Measurements from ENCODE around the gene KLHDC7B. TPM values are rescaled to one million over a fixed set of nuclear protein-coding genes. Genes with fewer than 3 reads are reported as not detected.

The KLHDC7B gene
- polyA plus RNA-seq, 3 donors from 2014 or later = 2.4 to 8.1 (median 4.5) TPM

DNA sequence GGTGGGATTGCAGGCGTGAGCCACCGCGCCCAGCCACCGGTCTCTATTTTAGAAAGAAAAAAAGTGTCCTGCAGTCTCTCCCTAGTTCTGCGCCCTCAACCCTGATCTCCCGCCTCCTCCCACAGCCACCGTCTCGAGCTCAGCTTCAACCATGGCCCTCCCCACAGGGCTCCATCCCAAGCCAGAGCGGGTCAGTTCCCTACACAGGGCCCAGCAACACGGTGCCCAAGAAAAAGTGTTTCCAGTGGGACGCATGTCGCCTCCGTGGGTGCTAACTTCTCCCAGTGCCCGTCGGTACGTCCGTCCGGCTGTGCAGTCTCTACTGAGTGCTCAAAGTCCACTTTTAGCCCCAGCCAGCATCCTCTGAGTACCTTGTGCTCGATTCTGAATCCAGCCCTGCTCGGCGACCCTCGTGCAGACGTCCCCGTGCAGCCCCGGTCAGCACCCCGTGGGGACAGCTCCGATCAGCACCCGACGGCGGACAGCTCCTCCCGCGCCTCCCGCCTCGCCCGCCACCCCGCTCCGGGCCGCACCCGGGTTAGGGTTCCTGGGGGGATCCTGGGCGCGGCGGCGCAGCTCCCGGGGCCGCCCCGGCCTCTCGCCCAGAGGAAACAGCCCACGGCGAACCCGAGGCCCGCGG lies 54.2 kb downstream of the KLHDC7B start:
- H3K27ac Mint-ChIP-seq = no peak overlapping the region
- peak overlapping the region; percentile 48 to 66 (median 64) for H3K4me3 Mint-ChIP-seq
- H3K36me3 Mint-ChIP-seq = peaks cover 12 to 16% (median 14%) of the 10 kb centered on the region in 3 donors
- H3K27me3 Mint-ChIP-seq (ENCODE audit: low read depth in 3 of 3) = peaks cover 24 to 39% (median 25%) of the 10 kb centered on the region in 3 donors
- H3K4me1 Mint-ChIP-seq = peaks cover 10 to 15% of the 10 kb centered on the region in 2 donors
- peaks cover 0 to 1% (median 0%) of the 10 kb centered on the region in 6 donors for H3K9me3 Mint-ChIP-seq
- peak; percentile 59 to 65 (median 63) for DNase-seq

DNA sequence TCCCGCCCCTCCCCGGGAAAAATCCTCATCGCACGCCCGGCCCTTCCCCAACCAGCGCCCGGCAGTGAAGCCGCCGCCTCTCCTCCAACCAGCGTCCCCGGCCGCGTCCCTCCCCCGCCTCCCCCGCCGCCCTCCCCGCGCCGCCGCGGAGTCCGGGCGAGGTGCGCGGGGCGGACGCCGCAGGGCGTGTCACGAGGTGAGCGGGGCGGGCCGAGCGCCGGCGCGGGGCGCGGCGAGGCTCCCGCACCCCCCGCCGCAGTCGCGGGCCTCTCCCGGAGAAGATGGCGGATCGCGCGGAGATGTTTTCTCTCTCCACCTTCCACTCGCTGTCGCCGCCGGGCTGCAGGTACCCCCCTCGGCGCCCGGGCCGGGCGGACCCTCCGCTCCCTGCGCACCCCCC lies 54.8 kb downstream of the KLHDC7B start, which contains the start of gene MAPK8IP2:
Gene MAPK8IP2, plus strand, starts transcription at position 256 of the 400 bp plus-strand sequence. Its CDS starts 26 bp downstream, at position 282.
- no peak within 1 kb of the TSS for H3K27ac Mint-ChIP-seq
- H3K4me3 Mint-ChIP-seq = peak within 1 kb of the TSS; percentile 65 to 86 (median 75)
- H3K9me3 Mint-ChIP-seq = peaks cover 0 to 1% (median 0%) of the 10 kb centered on the region in 6 donors
- peaks cover 25 to 39% (median 26%) of the 10 kb centered on the region in 3 donors for H3K27me3 Mint-ChIP-seq (ENCODE audit: low read depth in 3 of 3)
- peaks cover 12 to 16% (median 14%) of the 10 kb centered on the region in 3 donors for H3K36me3 Mint-ChIP-seq
- no peak for DNase-seq
- peaks cover 10 to 15% of the 10 kb centered on the region in 2 donors for H3K4me1 Mint-ChIP-seq

Other genes starting within 250 kb of the KLHDC7B start
- 1 to 10 TPM in 2 of 3 donors, not detected in 1; 1.1 to 1.6 TPM for gene PLXNB2, start 238.3 kb upstream of the KLHDC7B start, polyA plus RNA-seq
- under 1 TPM in 2 of 3 donors, not detected in 1; 0.23 to 0.34 TPM for gene DENND6B, start 218.9 kb upstream of the KLHDC7B start, polyA plus RNA-seq
- 10 to 100 TPM; 13.5 to 43.5 (median 19.6) TPM for gene PPP6R2, start 202.6 kb upstream of the KLHDC7B start, polyA plus RNA-seq
- 10 to 100 TPM; 12.1 to 42.8 (median 14.2) TPM for gene SBF1, start 70.9 kb upstream of the KLHDC7B start, polyA plus RNA-seq
- under 1 TPM in 1 of 3 donors, not detected in 2; 0.38 TPM for gene ADM2, start 64.4 kb upstream of the KLHDC7B start, polyA plus RNA-seq
- gene MIOX, start 59.0 kb upstream of the KLHDC7B start, polyA plus RNA-seq = not detected
- gene LMF2, start 38.2 kb upstream of the KLHDC7B start, polyA plus RNA-seq = 10 to 100 TPM; 16.3 to 40.4 (median 20.1) TPM
- gene NCAPH2, start 37.7 kb upstream of the KLHDC7B start, polyA plus RNA-seq = 10 to 100 TPM; 41.8 to 46.7 (median 46.5) TPM
- gene SCO2, start 20.3 kb upstream of the KLHDC7B start, polyA plus RNA-seq = 10 to 100 TPM in 1 of 3 donors, 1 to 10 TPM in 2; 8.3 to 14.8 (median 9.9) TPM
- gene TYMP, start 15.9 kb upstream of the KLHDC7B start, polyA plus RNA-seq = 10 to 100 TPM; 21.2 to 31.2 (median 25.5) TPM
- gene SYCE3, start 17.0 kb downstream of the KLHDC7B start, polyA plus RNA-seq = not detected
- 1 to 10 TPM in 1 of 3 donors, under 1 TPM in 1, not detected in 1; 0.09 to 2.9 TPM for gene CPT1B, start 32.5 kb downstream of the KLHDC7B start, polyA plus RNA-seq
- 10 to 100 TPM; 44.0 to 51.3 (median 49.4) TPM for gene CHKB, start 37.0 kb downstream of the KLHDC7B start, polyA plus RNA-seq
- gene MAPK8IP2, start 54.9 kb downstream of the KLHDC7B start, polyA plus RNA-seq = not detected
- 10 to 100 TPM in 1 of 3 donors, 1 to 10 TPM in 2; 3.8 to 11.2 (median 7.7) TPM for gene ARSA, start 82.3 kb downstream of the KLHDC7B start, polyA plus RNA-seq
- gene SHANK3, start 126.9 kb downstream of the KLHDC7B start, polyA plus RNA-seq = not detected
- gene ACR, start 192.3 kb downstream of the KLHDC7B start, polyA plus RNA-seq = not detected
- gene RABL2B, start 237.7 kb downstream of the KLHDC7B start, polyA plus RNA-seq = 10 to 100 TPM; 20.9 to 34.1 (median 29.6) TPM